ENCODE measurements around the gene TSGA10IP.
A peak's percentile ranks its signal among the peaks of the same experiment; 100 is the strongest.

The TSGA10IP gene

DNA sequence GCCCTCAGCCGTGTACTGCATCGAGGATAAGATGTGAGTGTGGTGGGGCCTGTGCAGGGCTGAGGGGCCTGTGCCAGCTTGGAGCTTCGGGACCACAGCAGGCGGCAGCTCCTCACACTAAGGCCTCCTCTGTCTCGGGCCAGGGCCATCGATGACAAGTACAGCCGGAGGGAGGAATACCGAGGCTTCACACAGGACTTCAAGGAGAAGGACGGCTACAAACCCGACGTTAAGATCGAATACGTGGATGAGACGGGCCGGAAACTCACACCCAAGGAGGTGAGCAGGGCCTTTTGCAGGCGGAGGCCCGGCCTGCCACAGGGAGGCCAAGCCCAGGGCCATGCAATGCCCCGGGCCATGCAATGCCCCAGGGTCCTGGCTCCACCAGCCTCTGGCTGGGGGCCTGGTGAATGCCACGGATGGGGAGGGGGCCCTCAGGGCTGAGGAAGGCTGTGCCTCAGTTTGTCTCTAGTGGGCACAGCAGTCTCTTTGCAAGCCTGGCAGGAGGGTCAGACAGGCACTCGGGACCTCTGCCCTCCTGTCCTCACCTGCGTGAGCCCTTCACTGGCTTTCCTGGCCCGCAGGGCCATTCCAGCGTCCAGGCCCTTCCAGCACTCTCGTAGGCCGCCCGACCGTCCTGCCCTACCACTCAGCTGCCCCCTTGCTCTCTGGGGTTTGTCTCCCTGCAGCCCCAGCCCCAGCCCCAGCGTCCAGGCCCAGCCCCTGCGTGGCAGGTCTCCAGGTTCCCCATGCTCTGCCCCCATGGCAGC lies 32.5 kb downstream of the TSGA10IP start:
- no peak for DNase-seq

GRCh38 chr11:65978391-65979238 lies 33.3 kb downstream of the TSGA10IP start:
- DNase-seq: no peak

GRCh38 chr11:65979261-65979759 lies 34.0 kb downstream of the TSGA10IP start:
- no peak for DNase-seq

- no peak for DNase-seq
These were observed 35.9 kb downstream of the TSGA10IP start for GRCh38 chr11:65981101-65981740.

- no peak for DNase-seq
These were observed 36.9 kb downstream of the TSGA10IP start for GRCh38 chr11:65981972-65982823.

- no peak for DNase-seq
These were observed 37.7 kb downstream of the TSGA10IP start for GRCh38 chr11:65982824-65983588.

GRCh38 chr11:65983589-65983987 lies 38.3 kb downstream of the TSGA10IP start:
- no peak for DNase-seq

- DNase-seq: no peak
These were observed 42.1 kb downstream of the TSGA10IP start for GRCh38 chr11:65987336-65987735.

GRCh38 chr11:65988791-65989592 lies 43.7 kb downstream of the TSGA10IP start:
- DNase-seq: peak; percentile 94

GRCh38 chr11:65992056-65992455 lies 46.8 kb downstream of the TSGA10IP start:
- no peak for DNase-seq

DNA sequence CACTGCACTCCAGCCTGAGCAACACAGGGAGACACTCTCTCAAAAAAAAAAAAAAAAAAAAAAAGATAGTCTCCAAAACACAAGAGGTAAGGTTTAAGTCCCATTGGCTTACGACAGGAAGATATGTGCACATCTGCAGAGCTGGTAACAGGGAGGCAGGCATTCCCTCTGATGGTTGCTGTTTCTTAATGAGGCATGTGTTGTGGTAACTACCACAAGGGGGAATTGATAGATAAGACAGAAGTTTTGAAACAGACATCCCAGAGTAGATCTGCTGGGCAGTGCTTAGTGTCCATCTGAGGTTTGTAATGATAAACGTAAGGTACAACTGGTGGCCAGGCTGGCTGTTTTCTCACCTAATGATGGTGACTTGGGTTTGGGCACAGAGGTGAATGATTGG lies 52.0 kb downstream of the TSGA10IP start:
- no peak for DNase-seq

DNA sequence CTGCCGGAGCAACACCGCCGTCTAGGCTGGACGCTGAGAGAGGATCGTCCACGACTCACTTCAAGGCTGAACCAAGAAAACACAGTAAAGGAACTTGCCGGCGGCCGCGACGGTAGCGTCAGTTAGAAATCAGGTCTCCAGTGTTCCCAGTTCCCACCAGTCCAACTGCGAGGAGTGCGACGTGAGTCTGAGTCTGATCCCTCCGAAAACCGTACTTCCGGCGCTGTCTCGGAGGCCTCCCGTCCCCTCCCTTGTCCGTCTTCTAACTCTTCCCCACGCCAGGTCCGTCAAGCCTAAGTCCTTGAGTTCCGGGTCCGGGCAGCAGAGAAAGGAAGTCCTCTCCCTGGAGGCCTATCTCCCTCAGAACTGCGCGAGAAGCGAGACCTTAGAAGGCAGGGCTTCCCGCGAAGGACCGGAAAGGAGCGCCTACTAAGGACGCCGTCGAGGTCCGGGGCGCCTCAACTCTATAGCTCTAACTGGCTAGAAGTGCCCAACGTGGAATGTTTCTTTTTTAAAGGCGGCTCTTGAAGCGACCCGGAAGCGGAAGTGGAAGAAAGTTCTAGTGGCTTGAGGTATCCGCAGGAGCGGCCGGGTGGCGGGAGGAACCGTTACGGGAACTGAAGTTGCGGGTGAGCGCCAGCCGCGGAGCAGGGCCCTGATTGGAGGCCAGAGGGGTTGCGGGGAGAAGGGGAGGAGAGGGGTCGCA lies 56.8 kb downstream of the TSGA10IP start, which contains the start of the genes BANF1 and EIF1AD:
BANF1 (plus strand) TSS at position 562 of the 706 bp plus-strand sequence. CDS start 748 bp downstream, outside the sequence.
EIF1AD (minus strand) TSS at position 216 of the 706 bp plus-strand sequence. CDS start 1,768 bp downstream, outside the sequence.
- peak; percentile 96 for DNase-seq

DNA sequence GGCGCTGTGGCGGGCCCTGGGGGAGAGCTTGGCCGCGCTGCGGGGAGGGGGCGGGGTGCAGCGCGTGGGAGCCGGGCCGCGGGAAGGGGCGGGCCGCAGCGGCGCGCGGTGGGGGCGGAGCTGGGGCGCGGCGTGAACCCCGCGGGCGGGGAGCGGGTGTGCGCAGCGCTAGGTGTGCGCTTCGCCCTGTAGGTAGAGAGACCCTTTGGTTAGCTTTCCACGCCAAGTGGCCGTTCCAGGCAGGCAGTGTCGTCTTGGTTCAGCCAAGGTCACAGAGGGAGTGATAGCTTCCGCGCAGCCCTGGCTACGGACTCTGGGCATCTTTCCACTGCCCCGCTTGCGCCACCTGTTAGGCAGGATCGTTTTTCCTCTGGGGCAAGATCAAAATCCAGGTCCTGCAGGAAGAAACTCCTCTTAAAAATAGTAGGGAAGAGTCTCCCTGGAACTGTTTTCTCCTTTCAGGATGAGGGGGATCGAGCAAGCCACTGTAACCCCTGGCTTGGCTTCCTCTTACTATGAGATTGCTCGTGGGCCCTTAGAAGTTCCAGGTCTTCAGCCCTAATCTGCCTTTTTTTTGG lies 57.5 kb downstream of the TSGA10IP start:
- no peak for DNase-seq

DNA sequence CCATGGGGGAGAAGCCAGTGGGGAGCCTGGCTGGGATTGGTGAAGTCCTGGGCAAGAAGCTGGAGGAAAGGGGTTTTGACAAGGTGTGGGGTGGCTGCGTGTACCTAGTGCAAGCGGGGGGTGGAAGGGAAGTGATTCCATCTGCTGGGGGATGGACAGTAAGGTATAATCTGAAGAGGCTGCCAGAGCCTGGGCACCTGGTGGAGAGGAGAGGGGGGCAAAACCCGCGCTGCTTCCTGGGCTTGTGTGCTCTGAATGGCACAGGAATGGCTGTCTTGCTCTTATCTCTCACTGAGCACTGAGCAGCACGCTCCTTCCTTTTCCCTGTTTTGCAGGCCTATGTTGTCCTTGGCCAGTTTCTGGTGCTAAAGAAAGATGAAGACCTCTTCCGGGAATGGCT lies 58.0 kb downstream of the TSGA10IP start:
- DNase-seq: no peak

DNA sequence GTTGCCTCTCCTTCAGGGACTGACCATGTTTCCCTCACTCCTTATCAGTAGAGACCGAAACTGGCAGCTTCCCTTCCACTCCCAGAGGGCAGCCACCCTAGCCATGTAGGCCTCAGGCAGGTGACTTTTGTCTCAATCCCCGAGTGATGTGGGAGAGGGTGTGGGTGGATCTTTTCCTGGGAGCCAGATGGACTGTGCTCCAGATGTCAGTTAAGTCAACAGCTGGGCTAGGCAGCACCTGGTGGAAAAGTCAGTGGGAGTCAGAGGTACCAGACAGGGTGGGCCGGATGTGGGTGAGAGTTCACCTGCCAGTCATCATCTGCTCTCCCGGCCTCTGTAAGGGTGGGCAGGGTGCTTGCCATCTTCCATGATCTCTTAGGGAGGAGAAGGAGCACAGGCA lies 58.9 kb downstream of the TSGA10IP start:
- no peak for DNase-seq

DNA sequence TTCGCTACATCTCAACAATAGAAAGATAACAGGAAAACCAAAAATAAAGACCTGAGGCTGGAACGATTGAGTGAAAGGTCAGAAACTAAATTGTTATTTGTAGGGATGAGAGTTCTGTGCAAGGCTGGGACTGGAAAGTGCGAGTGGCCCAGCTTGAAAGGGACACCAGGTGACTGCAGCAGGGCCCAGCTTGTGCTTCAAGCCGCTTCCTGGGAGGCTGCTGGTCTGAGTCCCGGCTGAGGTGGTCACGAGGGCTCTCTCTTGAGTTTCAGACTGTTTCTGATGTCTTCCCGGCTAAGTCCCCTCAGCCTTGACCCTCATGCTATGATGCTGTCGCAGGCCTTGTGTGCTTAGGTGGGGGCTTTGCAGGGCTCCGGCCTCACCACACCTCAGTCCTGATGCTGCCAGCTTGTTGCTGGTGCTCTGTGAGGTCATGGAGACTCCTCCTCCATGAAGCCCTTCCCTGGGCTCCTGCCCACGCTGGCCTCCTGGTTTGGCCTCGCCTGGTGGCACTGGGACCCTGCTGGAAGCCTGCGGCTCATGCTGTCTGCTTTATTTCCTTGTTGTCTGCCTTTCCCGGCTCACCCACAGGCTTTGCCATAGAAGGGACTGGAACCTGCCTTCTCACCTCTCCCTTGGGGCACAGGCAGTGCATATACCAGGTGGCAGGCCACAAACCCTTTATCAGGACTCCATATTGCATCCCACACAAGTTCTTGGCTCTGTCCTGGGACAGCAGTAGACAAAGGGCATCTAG lies 61.0 kb downstream of the TSGA10IP start:
- no peak for DNase-seq

DNA sequence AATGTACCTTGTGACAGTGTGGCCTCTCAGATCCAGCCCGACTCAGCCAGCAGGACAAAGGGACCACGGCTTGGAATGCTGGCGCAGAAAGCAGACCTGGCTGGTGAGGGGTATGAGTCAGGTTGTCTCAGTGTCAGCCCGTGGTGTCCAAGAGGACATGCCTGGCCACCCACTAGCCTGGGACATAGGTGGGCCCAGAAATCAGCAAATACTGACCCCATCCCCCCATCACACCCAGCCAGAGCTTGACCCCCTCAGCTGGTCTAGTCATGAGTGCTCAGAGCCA lies 61.6 kb downstream of the TSGA10IP start:
- no peak for DNase-seq

DNA sequence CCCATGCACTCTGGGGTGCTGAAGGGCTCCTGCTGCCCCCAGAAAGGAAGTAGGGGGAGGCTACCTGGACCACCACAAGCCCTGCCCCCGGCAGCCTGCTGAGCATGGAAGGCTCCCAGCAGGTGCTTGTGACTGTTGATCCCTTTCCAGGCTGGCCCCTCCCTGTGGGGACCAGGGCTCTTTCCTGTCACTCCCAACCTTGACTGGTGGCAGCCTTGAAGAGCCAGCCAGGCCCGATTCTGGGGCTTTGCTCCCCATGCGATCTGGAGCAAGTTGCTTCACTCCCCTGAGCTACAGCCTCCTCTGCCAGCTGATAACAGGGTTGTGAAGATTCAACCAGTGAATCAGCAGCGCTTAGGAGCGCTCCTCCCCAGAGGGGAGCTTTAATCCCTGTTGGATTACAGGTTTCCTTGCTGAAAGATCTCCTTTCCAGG lies 61.9 kb downstream of the TSGA10IP start:
- DNase-seq: no peak

- DNase-seq: no peak
These were observed 62.8 kb downstream of the TSGA10IP start for GRCh38 chr11:66008095-66008467.

Data from inflammatory macrophage treated with lipopolysaccharide for 4 hours (primary cell).